GM12892 (cell line): Measurements from ENCODE around the gene LDLRAD4.

Experiments
- DNase-seq: peaks from one replicate; pipeline ENCODE4 v3.0.0; 2011; ENCODE audit not compliant: insufficient read length
- FAIRE-seq: peaks from 2 replicates; lab custom pipeline; 2011; peaks lifted over from hg19 to GRCh38; lab: Jason Lieb, UNC
- POLR2A ChIP-seq: IDR thresholded peaks from 2 replicates; pipeline ENCODE4 v1.6.1; 2011; ENCODE audit warnings: low read depth, low read length, control low read depth
- POLR2AphosphoS5 ChIP-seq: IDR thresholded peaks from 2 replicates; pipeline ENCODE4 v1.6.1; 2011; ENCODE audit warnings: low read depth, low read length, control low read depth
- TAF1 ChIP-seq: IDR thresholded peaks from 2 replicates; pipeline ENCODE4 v1.6.1; 2011; ENCODE audit warnings: low read depth, mild to moderate bottlenecking, control low read depth, low read length, borderline replicate concordance

LDLRAD4 gene

DNA sequence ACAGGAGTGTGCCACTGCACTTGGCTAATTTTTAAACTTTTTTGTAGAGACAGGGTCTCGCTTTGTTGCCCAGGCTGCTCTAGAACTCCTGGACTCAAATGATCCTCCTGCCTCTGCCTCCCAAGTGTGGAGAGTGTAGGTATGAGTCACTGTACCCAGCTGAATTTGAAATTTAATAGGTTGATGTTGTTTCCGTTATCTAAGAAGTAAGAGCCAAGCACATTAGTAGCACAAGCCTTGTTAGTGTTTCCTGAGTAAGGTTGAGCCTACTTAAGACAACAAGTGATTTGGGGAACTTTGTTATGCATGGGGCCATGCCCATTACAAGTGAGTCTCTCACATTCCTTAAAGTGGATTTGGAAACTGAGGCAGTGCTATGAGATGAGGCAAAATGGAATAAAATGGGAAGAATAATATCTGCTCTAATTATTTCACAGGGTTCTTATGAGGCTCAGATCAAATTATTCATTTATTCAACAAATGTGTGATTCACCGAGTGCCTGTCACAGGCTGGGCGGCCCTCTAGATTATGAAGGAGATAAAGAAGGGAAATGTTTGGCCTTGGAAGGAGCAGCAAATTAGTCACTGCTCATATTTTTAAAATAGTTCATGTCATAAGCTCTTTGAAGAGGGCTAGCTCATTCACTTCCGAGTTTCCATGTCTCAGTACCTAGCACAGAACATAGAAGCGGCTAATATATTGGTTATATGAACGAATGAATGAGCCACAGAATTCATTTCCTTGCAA is 217.2 kb downstream of the LDLRAD4 start:
- no peak for DNase-seq
- no peak for TF ChIP-seq TAF1
- TF ChIP-seq POLR2A: no peak
- no peak for TF ChIP-seq POLR2AphosphoS5
- no peak for FAIRE-seq

DNA sequence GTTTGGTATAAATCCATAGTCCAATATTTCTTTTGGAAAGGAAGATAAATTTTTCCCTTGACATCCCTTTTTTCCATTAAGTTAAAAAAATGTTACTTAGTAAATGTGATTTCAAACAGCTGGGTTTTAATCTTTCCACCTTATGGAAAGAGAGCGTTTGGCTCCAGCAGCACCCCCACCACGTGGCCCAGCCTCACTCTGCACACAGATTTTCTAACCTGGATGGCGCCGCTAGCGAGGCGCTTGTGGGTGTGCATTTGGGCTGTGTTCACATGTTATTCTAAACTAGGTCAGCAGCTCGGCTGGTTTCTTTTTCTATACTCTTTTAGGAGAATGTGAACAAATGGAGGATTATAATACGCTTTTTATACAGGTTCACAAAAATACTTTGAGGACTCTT is 218.0 kb downstream of the LDLRAD4 start:
- no peak for FAIRE-seq

DNA sequence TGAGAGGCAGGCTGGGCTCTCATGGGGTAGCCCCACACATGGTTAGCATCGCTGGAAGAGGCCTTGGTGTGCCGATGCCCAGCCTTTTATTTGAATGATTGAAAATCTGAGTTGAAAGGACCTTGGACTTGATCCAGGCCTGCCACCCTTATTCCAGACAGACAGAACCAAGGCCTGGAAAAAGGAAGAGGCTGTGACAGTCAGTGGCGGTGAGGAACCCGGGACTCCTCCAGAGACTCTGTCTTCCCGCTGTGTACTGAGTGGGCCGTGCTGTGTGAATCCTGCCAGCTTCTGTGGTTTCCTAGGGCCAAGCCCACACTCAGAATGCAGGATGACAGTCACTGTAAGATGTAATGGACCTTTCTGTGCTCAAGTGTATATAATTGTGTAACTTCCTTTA is 218.5 kb downstream of the LDLRAD4 start:
- TF ChIP-seq POLR2AphosphoS5 (no peak), POLR2A (no peak), TAF1 (no peak)
- no peak for FAIRE-seq
- DNase-seq: no peak

More for the DNA sequence above, 218.0 kb downstream of the LDLRAD4 start:
- no peak for DNase-seq
- TF ChIP-seq TAF1 (no peak), POLR2AphosphoS5 (no peak), POLR2A (no peak)

DNA sequence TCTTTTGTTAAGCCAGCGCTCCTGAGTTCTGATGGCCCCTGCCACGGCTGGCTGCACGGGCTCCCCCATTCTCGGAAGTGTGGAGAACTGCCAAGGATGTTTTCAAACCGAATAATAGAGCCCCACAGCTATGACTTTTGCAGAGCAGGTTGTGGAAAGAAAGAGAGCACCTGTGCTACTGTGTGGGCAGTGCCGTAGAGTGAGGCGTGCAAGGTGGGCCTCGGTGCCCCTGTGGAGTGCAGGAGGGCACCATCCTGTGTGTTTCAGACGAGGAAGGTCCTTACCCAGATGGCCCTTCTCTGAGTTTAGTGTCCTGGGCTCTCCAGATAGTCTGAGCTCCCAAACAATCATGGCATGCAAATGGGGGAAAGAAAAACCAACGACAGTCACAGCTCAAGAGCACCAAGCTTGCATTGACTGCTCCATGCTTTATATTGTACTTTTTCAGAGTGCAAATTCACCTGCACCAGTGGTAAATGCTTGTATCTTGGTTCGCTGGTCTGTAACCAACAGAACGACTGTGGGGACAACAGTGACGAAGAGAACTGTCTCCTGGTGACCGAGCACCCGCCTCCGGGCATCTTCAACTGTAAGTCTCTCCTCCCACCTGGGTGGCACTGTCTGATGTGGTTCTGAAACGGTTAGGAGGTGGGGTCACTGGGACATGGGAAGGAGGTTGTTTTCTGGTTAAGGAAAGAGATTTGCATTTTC is 219.4 kb downstream of the LDLRAD4 start:
- TF ChIP-seq POLR2A (no peak), TAF1 (no peak), POLR2AphosphoS5 (no peak)
- FAIRE-seq (no peak), DNase-seq (no peak)

DNA sequence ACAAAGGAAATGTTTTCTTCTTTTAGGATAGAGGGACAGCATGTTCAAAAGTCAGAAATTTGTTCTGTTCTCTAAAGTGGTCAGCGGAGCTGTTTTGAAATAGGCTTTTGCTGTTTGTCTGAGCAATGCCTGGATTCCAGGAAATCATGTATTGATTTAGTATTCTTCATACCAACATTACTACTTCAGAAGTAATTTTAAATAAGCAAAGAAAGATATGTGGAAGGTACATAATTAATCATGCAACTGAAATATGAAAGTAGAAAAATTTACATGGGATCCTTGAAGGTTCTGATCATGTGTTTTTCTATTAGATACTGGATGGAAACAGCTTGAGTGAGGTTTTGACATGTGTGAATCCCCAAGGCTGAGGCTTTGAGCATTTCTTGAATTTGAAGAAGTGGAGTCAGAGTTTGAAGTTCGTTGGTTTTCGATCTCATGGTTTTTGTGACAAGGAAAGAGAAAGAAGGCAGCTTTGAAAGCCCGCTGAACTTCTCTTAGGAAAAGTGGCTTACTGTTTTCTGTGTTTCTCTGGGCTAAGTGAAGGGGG is 220.0 kb downstream of the LDLRAD4 start:
- DNase-seq (no peak), FAIRE-seq (no peak)
- TF ChIP-seq POLR2A: no peak
- no peak for TF ChIP-seq POLR2AphosphoS5
- no peak for TF ChIP-seq TAF1

DNA sequence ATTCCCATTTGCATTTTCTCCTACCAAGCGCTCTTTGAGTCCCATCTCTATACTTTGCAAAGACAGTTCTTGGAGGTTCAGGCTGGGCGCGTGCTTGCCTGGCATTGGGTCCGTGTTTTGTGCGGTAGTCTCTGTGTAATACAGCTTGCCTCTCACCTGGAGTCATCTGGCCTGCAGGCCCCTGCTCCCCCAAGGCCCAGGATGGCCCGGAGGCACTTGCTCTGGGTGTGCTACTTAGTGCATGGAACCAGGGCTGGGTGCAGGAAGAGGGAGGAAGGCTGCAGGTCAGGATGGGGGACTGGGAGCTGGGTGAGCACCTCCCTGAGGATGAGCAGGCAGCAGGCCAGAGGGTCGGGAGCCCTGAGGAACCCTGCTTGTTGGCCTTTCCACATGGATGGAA is 220.9 kb downstream of the LDLRAD4 start:
- FAIRE-seq (no peak), DNase-seq (no peak)
- TF ChIP-seq POLR2AphosphoS5 (no peak), TAF1 (no peak)

DNA sequence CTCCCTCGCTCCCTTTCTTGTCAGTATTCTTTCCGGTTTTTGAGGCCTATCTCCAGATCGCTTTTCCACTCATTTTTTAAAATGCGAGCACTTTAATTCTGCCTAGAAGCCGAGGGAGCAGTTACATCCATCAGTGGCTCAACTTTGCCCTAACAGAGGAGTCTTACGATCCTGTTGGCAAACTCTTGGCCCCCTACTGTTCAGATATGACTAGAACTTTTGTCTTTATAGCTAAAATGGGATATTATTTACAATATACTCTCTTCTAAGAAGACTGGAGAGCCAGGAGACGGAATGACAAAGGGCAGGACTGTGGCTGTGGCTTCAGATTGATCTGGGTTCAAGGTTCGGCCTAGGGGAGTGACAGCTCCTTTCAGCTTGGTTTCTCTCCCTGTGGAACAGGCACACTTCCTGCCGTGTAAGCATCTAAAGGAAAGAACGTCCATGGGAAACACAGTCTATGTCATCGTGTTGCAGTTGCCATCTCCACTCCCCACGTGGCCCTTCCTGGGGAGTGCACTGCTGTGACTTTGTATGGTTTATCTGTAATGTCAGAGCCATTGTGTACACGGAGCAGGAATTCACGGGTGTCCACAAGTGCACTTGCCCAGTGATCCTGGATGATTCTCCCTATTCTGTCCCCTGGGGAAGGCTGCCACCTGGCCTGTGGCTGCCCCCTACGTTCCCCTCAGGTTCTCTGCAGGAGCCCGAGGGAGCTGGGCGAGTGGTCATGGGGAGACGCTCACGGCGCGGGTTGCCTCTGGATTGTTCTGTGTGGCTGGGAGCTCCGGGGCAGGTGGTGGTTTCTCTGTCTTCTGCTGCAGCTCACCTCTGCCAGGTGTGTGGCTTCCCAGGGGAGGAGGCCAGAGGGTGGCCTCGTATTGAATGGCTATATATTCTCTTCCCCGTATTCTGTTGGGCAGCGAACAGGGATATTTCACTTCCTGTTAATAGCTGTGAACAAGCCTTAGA is 222.0 kb downstream of the LDLRAD4 start:
- no peak for DNase-seq
- TF ChIP-seq POLR2A (no peak), POLR2AphosphoS5 (no peak), TAF1 (no peak)
- FAIRE-seq: no peak

- FAIRE-seq (no peak), DNase-seq (no peak)
- TF ChIP-seq POLR2AphosphoS5: no peak
- no peak for TF ChIP-seq TAF1
- no peak for TF ChIP-seq POLR2A
These were observed 223.2 kb downstream of the LDLRAD4 start for GRCh38 chr18:13441736-13442135.

DNA sequence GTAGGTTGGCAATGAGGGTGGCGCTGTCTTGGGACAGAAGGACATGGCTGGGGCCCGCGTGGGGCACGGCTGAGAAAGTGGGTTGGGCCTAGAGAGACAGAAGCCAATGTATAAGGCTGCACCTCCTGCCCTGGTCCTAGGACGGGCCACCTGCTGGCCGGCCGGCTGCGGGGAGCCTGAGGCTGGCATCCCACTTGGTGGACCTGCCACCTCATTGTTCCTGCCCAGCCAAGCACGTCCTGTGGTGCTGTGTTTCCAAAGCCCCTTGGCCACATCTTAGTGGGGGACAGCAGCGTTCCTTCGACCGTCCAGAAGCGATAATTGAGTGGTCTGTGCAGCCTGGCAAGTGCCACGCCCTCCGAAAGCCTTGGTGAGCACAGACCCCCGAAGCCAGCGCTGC is 223.9 kb downstream of the LDLRAD4 start:
- FAIRE-seq (no peak), DNase-seq (no peak)
- TF ChIP-seq TAF1 (no peak), POLR2A (no peak), POLR2AphosphoS5 (no peak)

GRCh38 chr18:13443552-13443951 is 225.0 kb downstream of the LDLRAD4 start:
- DNase-seq: no peak
- FAIRE-seq: no peak
- no peak for TF ChIP-seq TAF1
- TF ChIP-seq POLR2AphosphoS5: no peak
- no peak for TF ChIP-seq POLR2A

- DNase-seq (no peak), FAIRE-seq (no peak)
- TF ChIP-seq TAF1 (no peak), POLR2AphosphoS5 (no peak), POLR2A (no peak)
These were observed 226.1 kb downstream of the LDLRAD4 start for GRCh38 chr18:13444430-13445240.
